AG09309 (cell line): ENCODE results near the gene PCDHGA1.
"Not testable (repeated sequence)": the region's sequence is repeated elsewhere in the genome, so short reads cannot be mapped to it uniquely, and the experiment has no call there.

Experiments
- DNase-seq: peaks from one replicate; pipeline ENCODE4 v3.0.0-alpha.2; 2010; ENCODE audit warnings: low read depth
- H3K4me3 ChIP-seq: 2 replicates; pipeline ENCODE4 v1.5.1; 2011; ENCODE audit warnings: mild to moderate bottlenecking, low read depth, low read length, moderate library complexity; ENCODE audit not compliant: control insufficient read depth
- TF ChIP-seq, protein P1 (sequence below): IDR thresholded peaks from 2 replicates; pipeline ENCODE4 v1.5.1; 2011; ENCODE audit warnings: mild to moderate bottlenecking, low read depth, low read length, inconsistent platforms; ENCODE audit not compliant: insufficient read depth, control insufficient read depth; ENCODE audit errors: missing control alignments

Gene PCDHGA1

DNA sequence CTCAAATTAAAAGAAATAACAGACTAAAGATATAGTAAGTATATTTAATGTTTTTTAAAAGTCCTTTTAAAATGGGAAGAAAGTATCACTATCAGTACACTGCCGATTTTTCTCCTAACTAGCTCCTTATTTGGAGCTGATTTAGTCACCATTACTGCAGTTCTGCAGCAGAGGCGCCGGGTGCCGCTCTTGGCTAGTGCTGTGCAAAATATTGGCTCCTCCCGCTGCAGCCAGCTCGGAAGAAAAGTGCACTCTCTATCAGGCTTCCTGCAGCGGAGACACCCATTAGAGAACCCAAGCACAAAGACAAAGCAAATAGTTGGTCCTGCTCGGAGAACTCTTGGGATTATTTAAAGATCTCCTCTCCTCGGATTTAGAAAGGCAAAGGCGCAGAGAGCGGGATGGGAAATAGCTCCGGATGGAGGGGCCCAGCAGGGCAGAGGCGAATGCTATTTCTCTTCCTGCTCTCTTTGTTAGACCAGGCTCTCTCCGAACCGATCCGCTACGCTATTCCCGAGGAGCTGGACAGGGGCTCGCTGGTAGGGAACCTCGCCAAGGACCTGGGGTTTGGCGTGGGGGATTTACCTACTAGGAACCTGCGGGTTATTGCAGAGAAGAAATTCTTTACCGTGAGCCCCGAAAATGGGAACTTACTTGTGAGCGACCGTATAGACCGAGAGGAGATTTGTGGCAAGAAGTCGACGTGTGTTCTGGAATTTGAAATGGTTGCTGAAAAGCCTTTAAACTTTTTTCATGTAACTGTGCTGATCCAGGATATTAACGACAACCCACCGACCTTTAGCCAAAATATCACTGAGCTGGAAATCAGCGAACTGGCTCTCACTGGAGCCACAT is 39.9 kb downstream of the PCDHGA1 start, which contains the start of gene PCDHGB3:
TSS of gene PCDHGB3 (plus strand) at position 249 of the 855 bp plus-strand sequence. CDS start at position 402, 153 bp downstream.
- DNase-seq: no peak
- peak within 1 kb of the TSS; percentile 32 for H3K4me3 ChIP-seq
- TF ChIP-seq, protein P1, sequence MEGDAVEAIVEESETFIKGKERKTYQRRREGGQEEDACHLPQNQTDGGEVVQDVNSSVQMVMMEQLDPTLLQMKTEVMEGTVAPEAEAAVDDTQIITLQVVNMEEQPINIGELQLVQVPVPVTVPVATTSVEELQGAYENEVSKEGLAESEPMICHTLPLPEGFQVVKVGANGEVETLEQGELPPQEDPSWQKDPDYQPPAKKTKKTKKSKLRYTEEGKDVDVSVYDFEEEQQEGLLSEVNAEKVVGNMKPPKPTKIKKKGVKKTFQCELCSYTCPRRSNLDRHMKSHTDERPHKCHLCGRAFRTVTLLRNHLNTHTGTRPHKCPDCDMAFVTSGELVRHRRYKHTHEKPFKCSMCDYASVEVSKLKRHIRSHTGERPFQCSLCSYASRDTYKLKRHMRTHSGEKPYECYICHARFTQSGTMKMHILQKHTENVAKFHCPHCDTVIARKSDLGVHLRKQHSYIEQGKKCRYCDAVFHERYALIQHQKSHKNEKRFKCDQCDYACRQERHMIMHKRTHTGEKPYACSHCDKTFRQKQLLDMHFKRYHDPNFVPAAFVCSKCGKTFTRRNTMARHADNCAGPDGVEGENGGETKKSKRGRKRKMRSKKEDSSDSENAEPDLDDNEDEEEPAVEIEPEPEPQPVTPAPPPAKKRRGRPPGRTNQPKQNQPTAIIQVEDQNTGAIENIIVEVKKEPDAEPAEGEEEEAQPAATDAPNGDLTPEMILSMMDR: peak; percentile 63

DNA sequence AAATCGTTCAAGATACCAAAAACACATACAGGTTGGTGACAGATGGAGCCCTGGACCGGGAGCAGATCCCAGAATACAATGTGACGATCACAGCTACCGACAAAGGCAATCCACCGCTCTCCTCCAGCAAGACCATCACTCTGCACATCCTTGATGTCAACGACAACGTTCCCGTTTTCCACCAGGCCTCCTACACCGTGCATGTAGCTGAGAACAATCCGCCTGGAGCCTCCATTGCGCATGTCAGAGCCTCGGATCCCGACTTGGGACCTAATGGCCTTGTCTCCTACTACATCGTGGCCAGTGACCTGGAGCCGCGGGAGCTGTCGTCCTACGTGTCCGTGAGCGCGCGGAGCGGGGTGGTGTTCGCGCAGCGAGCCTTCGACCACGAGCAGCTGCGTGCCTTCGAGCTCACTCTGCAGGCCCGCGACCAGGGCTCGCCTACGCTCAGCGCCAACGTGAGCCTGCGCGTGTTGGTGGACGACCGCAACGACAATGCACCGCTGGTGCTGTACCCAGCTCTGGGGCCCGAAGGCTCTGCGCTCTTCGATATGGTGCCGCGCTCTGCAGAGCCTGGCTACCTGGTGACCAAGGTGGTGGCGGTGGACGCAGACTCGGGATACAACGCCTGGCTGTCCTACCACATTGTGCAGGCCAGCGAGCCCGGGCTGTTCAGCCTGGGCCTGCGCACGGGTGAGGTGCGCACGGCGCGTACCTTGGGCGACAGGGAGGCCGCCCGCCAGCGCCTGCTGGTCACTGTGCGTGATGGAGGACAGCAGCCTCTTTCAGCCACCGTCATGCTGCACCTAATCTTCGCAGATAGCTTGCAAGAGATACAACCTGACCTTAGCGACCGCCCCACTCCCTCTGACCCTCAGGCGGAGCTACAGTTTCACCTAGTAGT is 41.5 kb downstream of the PCDHGA1 start:
- no peak for DNase-seq
- TF ChIP-seq, protein P1: no peak
- H3K4me3 ChIP-seq: no peak overlapping the region

DNA sequence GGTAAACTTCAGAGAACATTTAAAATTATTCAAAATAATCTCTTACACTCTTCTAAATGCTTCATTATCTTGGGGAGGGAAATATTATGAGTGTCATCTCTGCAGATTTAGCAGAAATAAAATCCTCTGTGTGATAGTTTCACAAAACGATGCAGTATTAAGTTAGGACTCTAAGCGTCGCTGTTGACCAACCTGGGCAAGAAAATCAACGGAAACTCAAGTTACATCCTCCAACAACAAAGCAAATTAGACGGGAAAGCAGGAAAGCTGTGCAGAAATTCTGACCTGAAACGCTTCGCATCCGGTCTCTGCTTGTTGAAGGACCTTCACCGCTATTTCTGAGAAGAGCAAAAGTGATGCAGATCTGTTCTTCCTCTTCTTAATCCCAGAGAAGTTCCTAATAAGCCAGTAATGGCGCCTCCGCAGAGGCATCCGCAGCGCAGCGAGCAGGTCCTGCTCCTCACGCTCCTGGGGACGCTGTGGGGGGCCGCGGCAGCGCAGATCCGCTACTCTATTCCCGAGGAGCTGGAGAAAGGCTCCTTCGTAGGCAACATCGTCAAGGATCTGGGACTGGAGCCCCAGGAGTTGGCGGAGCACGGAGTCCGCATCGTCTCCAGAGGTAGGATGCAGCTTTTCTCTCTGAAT is 43.5 kb downstream of the PCDHGA1 start, which contains the start of gene PCDHGA6:
TSS of gene PCDHGA6 (plus strand) at position 219 of the 645 bp plus-strand sequence. CDS start at position 412, 193 bp downstream.
- DNase-seq: no peak
- peak within 1 kb of the TSS; percentile 39 for H3K4me3 ChIP-seq
- TF ChIP-seq, protein P1: peak; percentile 66

DNA sequence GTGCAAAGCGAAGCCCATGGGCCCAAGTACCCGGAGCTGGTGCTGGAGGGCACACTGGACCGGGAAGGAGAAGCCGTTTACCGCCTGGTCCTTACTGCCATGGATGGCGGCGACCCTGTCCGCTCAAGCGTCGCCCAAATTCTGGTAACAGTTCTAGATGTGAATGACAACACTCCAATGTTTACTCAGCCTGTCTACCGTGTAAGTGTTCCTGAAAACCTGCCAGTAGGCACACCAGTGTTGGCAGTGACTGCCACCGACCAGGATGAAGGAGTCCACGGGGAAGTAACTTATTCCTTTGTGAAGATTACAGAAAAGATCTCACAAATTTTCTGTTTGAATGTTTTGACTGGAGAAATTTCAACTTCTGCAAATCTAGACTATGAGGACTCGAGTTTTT is 44.3 kb downstream of the PCDHGA1 start:
- TF ChIP-seq, protein P1: no peak
- DNase-seq: no peak
- H3K4me3 ChIP-seq: no peak overlapping the region; the same call in 1 of the 2 replicates

DNA sequence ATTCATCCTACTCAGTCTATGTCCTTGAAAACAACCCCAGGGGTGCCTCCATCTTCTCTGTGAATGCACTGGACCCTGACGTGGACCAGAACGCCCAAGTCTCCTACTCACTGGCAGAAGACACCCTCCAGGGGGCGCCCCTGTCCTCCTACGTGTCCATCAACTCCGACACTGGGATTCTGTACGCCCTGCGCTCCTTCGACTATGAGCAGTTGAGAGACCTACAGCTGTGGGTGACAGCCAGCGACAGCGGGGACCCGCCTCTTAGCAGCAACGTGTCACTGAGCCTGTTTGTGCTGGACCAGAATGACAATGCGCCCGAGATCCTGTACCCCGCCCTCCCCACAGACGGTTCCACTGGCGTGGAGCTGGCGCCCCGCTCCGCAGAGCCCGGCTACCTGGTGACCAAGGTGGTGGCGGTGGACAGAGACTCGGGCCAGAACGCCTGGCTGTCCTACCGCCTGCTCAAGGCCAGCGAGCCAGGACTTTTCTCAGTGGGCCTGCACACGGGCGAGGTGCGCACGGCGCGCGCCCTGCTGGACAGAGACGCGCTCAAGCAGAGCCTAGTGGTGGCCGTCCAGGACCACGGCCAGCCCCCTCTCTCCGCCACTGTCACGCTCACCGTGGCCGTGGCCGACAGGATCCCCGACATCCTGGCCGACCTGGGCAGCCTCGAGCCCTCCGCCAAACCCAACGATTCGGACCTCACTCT is 45.3 kb downstream of the PCDHGA1 start:
- H3K4me3 ChIP-seq, DNase-seq: not testable (repeated sequence)
- TF ChIP-seq, protein P1: peak; percentile 17
